Pancreas (tissue), 10 donors: ENCODE results near the gene CYB561A3. TPM values are rescaled to one million over a fixed set of nuclear protein-coding genes. Genes with fewer than 3 reads are reported as not detected.

Source experiments
- ATAC-seq, 4 donors: fragments of 200-7000 bp; cut with Tn5 transposase; one replicate each; pipeline versions ENCODE4 v1.8.0 to v1.9.1; 2020; ENCODE audit warnings: mild to moderate bottlenecking in 4 of 4, moderate library complexity in 4 of 4
- DNase-seq, 6 donors: peaks; one replicate each; pipeline ENCODE4 v3.0.0-alpha.2; 2020
- FAIRE-seq: peaks from 2 replicates; lab custom pipeline; 2012; peaks lifted over from hg19 to GRCh38; lab: Jason Lieb, UNC
- H3K27ac ChIP-seq, 4 donors: fragments of 200-600 bp; sonication (generic); 1 replicate in 3 of 4; 2 replicates in 1 of 4; pipeline versions ENCODE4 v1.5.0 to v1.8.0; 2020
- H3K27me3 ChIP-seq, 4 donors: fragments of 200-600 bp; one replicate each; pipeline ENCODE4 v1.8.0; 2021
- H3K36me3 ChIP-seq, 3 donors: fragments of 200-600 bp; sonication (generic) in 1 of 3; one replicate each; pipeline versions ENCODE4 v1.5.0 to v1.8.0; 2020 to 2021
- H3K4me1 ChIP-seq, 3 donors: fragments of 200-600 bp; one replicate each; pipeline ENCODE4 v1.8.0; 2021
- H3K4me3 ChIP-seq, 4 donors: fragments of 200-600 bp; sonication (generic) in 2 of 4; one replicate each; pipeline versions ENCODE4 v1.5.0 to v1.8.0; 2020 to 2021
- H3K9me3 ChIP-seq, 4 donors: fragments of 200-600 bp; one replicate each; pipeline ENCODE4 v1.8.0; 2021
- CTCF ChIP-seq, 4 donors: fragments of 200-600 bp; sonication (generic) in 3 of 4; IDR thresholded peaks; one replicate each; pipeline versions ENCODE4 v1.5.0 to v1.8.0; 2021; ENCODE audit warnings: antibody characterized with exemption in 4 of 4
- WGBS, 2 donors: extraction: QIAGEN DNeasy Blood & Tissue Kit; methylation state at CpG; one replicate each; pipeline ENCODE4 v1.1.7; 2013; 5-methylcytosine and 5-hydroxymethylcytosine counted together
- intact Hi-C, 3 donors: fragments of 100-400 bp; cut with DNase I; formaldehyde crosslinking; loops; one replicate each; pipeline versions ENCODE4 v1.11.1 to v1.14.2; 2022
- polyA plus RNA-seq, 2 donors: library from polyadenylated mRNA; stranded (reverse); fragments of 200-250 nt; gene quantifications; one replicate each; pipeline ENCODE4 v1.2.3, GENCODE V29; 2013
- total RNA-seq, 6 donors: library from RNA; stranded (reverse); fragmentation: NEBNext Ultra II Directional in 4 of 6; extraction: Animal tissue kit (Norgen Biotek cat#: 25700) in 4 of 6; gene quantifications; one replicate each; pipeline versions ENCODE4 v1.2.1 to v1.2.4, GENCODE V29; 2021 to 2023
- donor health status: healthy with polysubstance abuse.
- donor health status: DM: no; HTN: no; CAD: no; lungs with moderate emphysema.
- donor health status: DM: no; HTN: no; CAD: no.
- donor health status: control.
- donor health status: control.
- donor health status: Bipolar disorder and iron deficiency.
- donor health status: DM: yes; HTN: yes; CAD: no.
- donor health status: DM: no; HTN: no; CAD: no.
- donor health status: DM: no; HTN: no; CAD: no.
- donor health status: DM: yes; HTN: yes; CAD: no.

The CYB561A3 gene
- total and polyA plus RNA-seq, 8 donors: 14.8 to 26.2 (median 22.1) TPM

- Histone ChIP-seq H3K27me3 (no peaks in the 10 kb centered on the region), H3K27ac (no peak overlapping the region), H3K9me3 (no peaks in the 10 kb centered on the region), H3K36me3 (peaks cover 0 to 5% (median 4%) of the 10 kb centered on the region in 3 donors), H3K4me1 (peaks cover 0 to 10% (median under 1%) of the 10 kb centered on the region in 3 donors), H3K4me3 (no peak overlapping the region)
- intact Hi-C loops: no loop called here
- no peak for DNase-seq
- TF ChIP-seq CTCF (IDR thresholded peaks at IDR 0.05): no peak
- no peak for FAIRE-seq
- ATAC-seq: no peak
- WGBS, 2 donors: 93 to 95% methylated on average over 6 of the region's 6 CpGs
Observed at GRCh38 chr11:61357894-61358239, 3.8 kb downstream of the CYB561A3 start.

- 87 to 88% methylated on average over 9 of the region's 9 CpGs for WGBS, 2 donors
- FAIRE-seq: no peak
Observed at GRCh38 chr11:61357233-61357893, 4.3 kb downstream of the CYB561A3 start.

GRCh38 chr11:61356706-61357105 is 5.0 kb downstream of the CYB561A3 start:
- peaks cover 0 to 10% (median 0%) of the 10 kb centered on the region in 3 donors for H3K4me1 ChIP-seq
- no peaks in the 10 kb centered on the region for H3K9me3 ChIP-seq
- FAIRE-seq (no peak), ATAC-seq (no peak), DNase-seq (no peak)
- TF ChIP-seq CTCF (IDR thresholded peaks at IDR 0.05): no peak
- intact Hi-C loops: no loop called here
- WGBS, 2 donors: 86 to 93% methylated on average over 4 of the region's 4 CpGs
- H3K27ac ChIP-seq: no peak overlapping the region
- H3K4me3 ChIP-seq: no peak overlapping the region
- no peaks in the 10 kb centered on the region for H3K27me3 ChIP-seq
- peaks cover 0 to 7% (median 4%) of the 10 kb centered on the region in 3 donors for H3K36me3 ChIP-seq

More at GRCh38 chr11:61357233-61357893, 4.3 kb downstream of the CYB561A3 start:
- no peak for ATAC-seq
- no peaks in the 10 kb centered on the region for H3K9me3 ChIP-seq
- H3K36me3 ChIP-seq: peaks cover 0 to 7% (median 4%) of the 10 kb centered on the region in 3 donors
- H3K27me3 ChIP-seq: no peaks in the 10 kb centered on the region
- no peak overlapping the region for H3K27ac ChIP-seq
- H3K4me1 ChIP-seq: peaks cover 0 to 10% (median 0%) of the 10 kb centered on the region in 3 donors
- intact Hi-C loops: no loop called here
- TF ChIP-seq CTCF (IDR thresholded peaks at IDR 0.05): no peak
- DNase-seq: no peak
- no peak overlapping the region for H3K4me3 ChIP-seq

- intact Hi-C loops: no loop called here
- Histone ChIP-seq H3K27me3 (no peaks in the 10 kb centered on the region), H3K4me3 (no peak overlapping the region), H3K9me3 (no peaks in the 10 kb centered on the region), H3K27ac (no peak overlapping the region), H3K4me1 (no peaks in the 10 kb centered on the region), H3K36me3 (peaks cover 0 to 25% (median 4%) of the 10 kb centered on the region in 3 donors)
- ATAC-seq (no peak), FAIRE-seq (no peak), DNase-seq (no peak)
- WGBS, 2 donors: 89 to 97% methylated on average over 2 of the region's 2 CpGs
- no peak for TF ChIP-seq CTCF (IDR thresholded peaks at IDR 0.05)
Observed at GRCh38 chr11:61354208-61354607, 7.5 kb downstream of the CYB561A3 start.
